ENCODE data around the gene COX20.

GRCh38 chr1:244844155-244845121 is 9.0 kb downstream of the COX20 start:
- TF ChIP-seq GATA2 (CRISPR knock-in tag; IDR thresholded peaks at IDR 0.05) (no peak), CTCF (IDR thresholded peaks at IDR 0.05) (no peak), SIN3A (IDR thresholded peaks at IDR 0.05; ENCODE audit: borderline replicate concordance, low read depth, low read length) (no peak), TAF1 (IDR thresholded peaks at IDR 0.05; ENCODE audit: borderline replicate concordance, low read depth, low read length) (no peak), RFX5 (IDR thresholded peaks at IDR 0.05; ENCODE audit: low read length) (no peak)
